Transverse colon (tissue), 4 donors: ENCODE data around the gene SUPT16H. TPM values are rescaled to one million over a fixed set of nuclear protein-coding genes. Genes with fewer than 3 reads are reported as not detected.

Experiments
- DNase-seq: peaks from one replicate; pipeline ENCODE4 v3.0.0-alpha.2; 2019
- H3K27ac ChIP-seq, 4 donors: fragments of 200-600 bp; sonication (generic); 2 replicates each; pipeline ENCODE4 v1.5.1; 2016 to 2018; ENCODE audit warnings: inconsistent platforms in 4 of 4
- H3K27me3 ChIP-seq: fragments of 200-600 bp; sonication (generic); 2 replicates; pipeline ENCODE4 v1.5.1; 2017; ENCODE audit warnings: inconsistent platforms
- H3K36me3 ChIP-seq, 4 donors: fragments of 200-600 bp; sonication (generic); 2 replicates each; pipeline ENCODE4 v1.5.1; 2017 to 2019; ENCODE audit warnings: inconsistent platforms in 4 of 4
- H3K4me1 ChIP-seq, 4 donors: fragments of 200-600 bp; sonication (generic); 2 replicates each; pipeline ENCODE4 v1.5.1; 2017 to 2020; ENCODE audit warnings: inconsistent platforms in 4 of 4
- H3K4me3 ChIP-seq, 4 donors: fragments of 200-600 bp; sonication (generic); 1 replicate in 1 of 4; 2 replicates in 3 of 4; pipeline versions ENCODE4 v1.5.1 to v1.6.1; 2017 to 2019; ENCODE audit warnings: inconsistent platforms in 4 of 4
- H3K9me3 ChIP-seq, 2 donors: fragments of 200-600 bp; sonication (generic); 2 replicates each; pipeline ENCODE4 v1.5.1; 2017 to 2019; ENCODE audit warnings: inconsistent platforms in 2 of 2
- CTCF ChIP-seq, 5 experiments: fragments of 200-600 bp in 3 of 5; fragments of 450-650 bp in 2 of 5; sonication (generic) in 3 of 5; IDR thresholded peaks; 1 replicate in 2 of 5; 2 replicates in 3 of 5; pipeline ENCODE4 v1.5.1; 2016 to 2017; ENCODE audit warnings: antibody characterized with exemption in 5 of 5, inconsistent platforms in 3 of 5, mild to moderate bottlenecking in 2 of 5, moderate library complexity in 1 of 5
- EP300 ChIP-seq: sonication (generic); formaldehyde crosslinking; IDR thresholded peaks from one replicate; pipeline ENCODE4 v1.6.1; 2017; ENCODE audit warnings: antibody characterized with exemption, low read depth
- POLR2A ChIP-seq: fragments of 450-650 bp; IDR thresholded peaks from one replicate; pipeline ENCODE4 v1.6.1; 2016; ENCODE audit warnings: antibody characterized with exemption, mild to moderate bottlenecking, moderate library complexity
- POLR2AphosphoS5 ChIP-seq, 3 donors: sonication (generic); formaldehyde crosslinking; IDR thresholded peaks; one replicate each; pipeline ENCODE4 v1.6.1; 2016; ENCODE audit warnings: antibody characterized with exemption in 3 of 3
- WGBS, 2 donors: methylation state at CpG; one replicate each; pipeline ENCODE4 v1.1.5; 2018; ENCODE audit warnings: low coverage in 1 of 2; 5-methylcytosine and 5-hydroxymethylcytosine counted together
- in situ Hi-C, 4 donors: fragments of 200-750 bp; cut with MboI; loops; one replicate each; pipeline versions ENCODE4 v1.15.0 to v1.15.1; 2017; ENCODE audit warnings: low sequenced_read_pairs in 3 of 4, low pct_ligation_motif_present in 1 of 4, low pct_unique_long_range_greater_than_20kb in 1 of 4
- intact Hi-C: fragments of 100-400 bp; cut with DNase I; formaldehyde crosslinking; loops from one replicate; pipeline ENCODE4 v1.15.1; 2023; ENCODE audit warnings: low total_unique reads
- total RNA-seq, 4 donors: library from RNA; depleted of rRNA; stranded (reverse); fragments of >200 nt; gene quantifications; one replicate each; pipeline ENCODE4 v1.1.0, GENCODE V29; 2016

Gene SUPT16H
- total RNA-seq, 4 donors from 2014 or later: 21.5 to 43.5 (median 36.4) TPM

GRCh38 chr14:21369949-21370679, 13.7 kb downstream of the SUPT16H start:
- Histone ChIP-seq H3K36me3 (peaks cover 0 to 63% (median 22%) of the 10 kb centered on the region in 4 donors), H3K4me3 (no peak overlapping the region), H3K9me3 (no peaks in the 10 kb centered on the region), H3K27ac (no peak overlapping the region), H3K27me3 (no peaks in the 10 kb centered on the region), H3K4me1 (no peaks in the 10 kb centered on the region)
- intact Hi-C loops: no loop called here
- TF ChIP-seq CTCF (IDR thresholded peaks at IDR 0.05) (no peak), POLR2AphosphoS5 (IDR thresholded peaks at IDR 0.05) (no peak), POLR2A (no peak), EP300 (no peak)
- in situ Hi-C loops: no loop called here
- 70 to 74% methylated on average over 4 of the region's 4 CpGs for WGBS, 2 donors
- no peak for DNase-seq

GRCh38 chr14:21367582-21368144, 16.2 kb downstream of the SUPT16H start:
- H3K4me3 ChIP-seq: no peak overlapping the region
- intact Hi-C loops (no loop called here), in situ Hi-C loops (no loop called here)
- no peak overlapping the region for H3K27ac ChIP-seq
- peaks cover 0 to 82% (median 35%) of the 10 kb centered on the region in 4 donors for H3K36me3 ChIP-seq
- H3K27me3 ChIP-seq: no peaks in the 10 kb centered on the region
- H3K9me3 ChIP-seq: no peaks in the 10 kb centered on the region
- 96 to 97% methylated on average over 4 to 6 of the region's 6 CpGs for WGBS, 2 donors
- no peak for DNase-seq
- TF ChIP-seq POLR2AphosphoS5 (IDR thresholded peaks at IDR 0.05) (no peak), EP300 (no peak), CTCF (IDR thresholded peaks at IDR 0.05) (no peak), POLR2A (no peak)
- H3K4me1 ChIP-seq: no peaks in the 10 kb centered on the region

GRCh38 chr14:21356511-21356910, 27.3 kb downstream of the SUPT16H start:
- in situ Hi-C loops: no loop called here
- Histone ChIP-seq H3K27me3 (no peaks in the 10 kb centered on the region), H3K27ac (no peak overlapping the region), H3K36me3 (peaks cover 0 to 92% (median 44%) of the 10 kb centered on the region in 4 donors), H3K4me1 (no peaks in the 10 kb centered on the region), H3K4me3 (no peak overlapping the region), H3K9me3 (no peaks in the 10 kb centered on the region)
- WGBS, 2 donors: 97 to 100% methylated on average over 1 to 4 of the region's 4 CpGs
- DNase-seq: no peak
- intact Hi-C loops: no loop called here
- no peak for TF ChIP-seq POLR2AphosphoS5 (IDR thresholded peaks at IDR 0.05)
- no peak for TF ChIP-seq POLR2A
- TF ChIP-seq CTCF (IDR thresholded peaks at IDR 0.05): no peak
- no peak for TF ChIP-seq EP300

- WGBS, 2 donors: 73 to 84% methylated on average over 8 to 9 of the region's 9 CpGs
- intact Hi-C loops: no loop called here
- in situ Hi-C loops: no loop called here
- no peak overlapping the region for H3K27ac ChIP-seq
- H3K4me3 ChIP-seq: no peak overlapping the region
- no peaks in the 10 kb centered on the region for H3K27me3 ChIP-seq
- DNase-seq: no peak
- H3K36me3 ChIP-seq: peaks cover 0 to 54% (median 27%) of the 10 kb centered on the region in 4 donors
- H3K4me1 ChIP-seq: no peaks in the 10 kb centered on the region
- H3K9me3 ChIP-seq: no peaks in the 10 kb centered on the region
- TF ChIP-seq CTCF (IDR thresholded peaks at IDR 0.05) (no peak), POLR2A (no peak), EP300 (no peak), POLR2AphosphoS5 (IDR thresholded peaks at IDR 0.05) (no peak)
Observed at GRCh38 chr14:21352587-21352986, 31.2 kb downstream of the SUPT16H start.
